GM13976 (cell line): ENCODE results near the gene CDH23.

Experiments
- DNase-seq: peaks from one replicate; pipeline ENCODE4 v3.0.0; 2012; ENCODE audit warnings: low spot score
- in situ Hi-C: fragments of 300-500 bp; cut with MboI; formaldehyde crosslinking; loops from one replicate; pipeline ENCODE4 v1.12.0; 2022; ENCODE audit warnings: low sequenced_read_pairs, mixed read lengths, inconsistent platforms; ENCODE audit not compliant: unreplicated experiment
- TF ChIP-seq, protein P1 (sequence below): IDR thresholded peaks from 2 replicates; pipeline ENCODE4 v1.5.1; 2012; ENCODE audit warnings: borderline replicate concordance, mild to moderate bottlenecking; ENCODE audit not compliant: insufficient read depth; ENCODE audit errors: extremely low read depth, missing control alignments, control extremely low read depth

CDH23 gene

GRCh38 chr10:71737001-71737833 is 340.5 kb downstream of the CDH23 start:
- TF ChIP-seq, protein P1, sequence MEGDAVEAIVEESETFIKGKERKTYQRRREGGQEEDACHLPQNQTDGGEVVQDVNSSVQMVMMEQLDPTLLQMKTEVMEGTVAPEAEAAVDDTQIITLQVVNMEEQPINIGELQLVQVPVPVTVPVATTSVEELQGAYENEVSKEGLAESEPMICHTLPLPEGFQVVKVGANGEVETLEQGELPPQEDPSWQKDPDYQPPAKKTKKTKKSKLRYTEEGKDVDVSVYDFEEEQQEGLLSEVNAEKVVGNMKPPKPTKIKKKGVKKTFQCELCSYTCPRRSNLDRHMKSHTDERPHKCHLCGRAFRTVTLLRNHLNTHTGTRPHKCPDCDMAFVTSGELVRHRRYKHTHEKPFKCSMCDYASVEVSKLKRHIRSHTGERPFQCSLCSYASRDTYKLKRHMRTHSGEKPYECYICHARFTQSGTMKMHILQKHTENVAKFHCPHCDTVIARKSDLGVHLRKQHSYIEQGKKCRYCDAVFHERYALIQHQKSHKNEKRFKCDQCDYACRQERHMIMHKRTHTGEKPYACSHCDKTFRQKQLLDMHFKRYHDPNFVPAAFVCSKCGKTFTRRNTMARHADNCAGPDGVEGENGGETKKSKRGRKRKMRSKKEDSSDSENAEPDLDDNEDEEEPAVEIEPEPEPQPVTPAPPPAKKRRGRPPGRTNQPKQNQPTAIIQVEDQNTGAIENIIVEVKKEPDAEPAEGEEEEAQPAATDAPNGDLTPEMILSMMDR = no peak
- no peak for DNase-seq
- in situ Hi-C loops = no loop called here

GRCh38 chr10:71737834-71738197 is 341.1 kb downstream of the CDH23 start:
- no peak for DNase-seq
- TF ChIP-seq, protein P1 = no peak
- in situ Hi-C loops = no loop called here

DNA sequence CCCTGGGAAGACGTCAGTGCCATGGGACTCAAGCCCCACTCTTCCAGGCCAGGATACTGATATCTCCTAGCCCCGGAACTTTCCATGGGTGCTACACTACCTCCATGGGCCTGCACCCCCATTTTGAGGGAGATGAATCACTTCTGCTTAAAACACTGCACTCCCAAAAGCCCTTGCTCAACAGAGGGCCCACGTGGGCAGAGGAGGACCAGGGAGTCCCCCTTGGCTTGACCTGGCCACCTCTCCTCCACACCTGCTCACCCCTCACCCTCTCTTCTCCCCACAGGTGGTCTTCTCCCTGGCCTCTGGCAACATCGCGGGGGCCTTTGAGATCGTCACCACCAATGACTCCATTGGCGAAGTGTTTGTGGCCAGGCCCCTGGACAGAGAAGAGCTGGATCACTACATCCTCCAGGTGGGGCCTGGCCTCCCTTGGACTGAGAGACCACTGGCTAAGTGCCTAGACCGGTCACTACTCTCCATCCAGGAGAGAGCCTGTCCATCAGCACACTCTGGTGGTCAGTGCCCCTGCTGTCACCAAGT is 342.7 kb downstream of the CDH23 start:
- in situ Hi-C loops = no loop called here
- DNase-seq = no peak
- TF ChIP-seq, protein P1 = no peak

DNA sequence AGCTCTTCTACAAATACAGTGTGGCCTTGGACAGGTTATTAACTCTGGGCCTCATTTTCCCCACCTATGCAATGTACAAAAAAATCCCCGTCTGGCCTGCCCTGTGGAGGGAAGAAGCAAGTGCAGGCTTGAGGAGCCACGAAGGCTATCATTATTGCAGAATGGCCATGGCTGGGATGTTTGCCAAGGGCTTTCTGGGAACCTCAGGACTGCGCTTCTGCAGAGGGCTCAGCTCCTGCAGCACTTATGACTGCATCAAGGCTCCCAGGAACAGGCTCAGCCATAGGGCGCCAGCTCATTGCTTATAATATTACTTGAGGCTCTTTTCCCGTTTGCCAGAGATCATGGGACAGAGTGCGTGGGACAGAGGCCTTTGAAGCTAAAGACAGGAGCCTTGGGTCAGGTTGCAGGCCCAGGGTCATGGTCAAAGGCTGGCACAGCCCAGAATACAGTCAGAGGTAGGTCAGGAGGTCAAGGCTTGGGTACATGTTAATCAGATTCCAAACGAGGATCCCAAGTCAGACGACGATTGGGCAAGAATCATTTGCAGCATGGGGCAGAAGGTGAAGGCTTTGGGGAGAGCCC is 343.4 kb downstream of the CDH23 start:
- DNase-seq = no peak
- TF ChIP-seq, protein P1 = no peak
- in situ Hi-C loops = no loop called here

DNA sequence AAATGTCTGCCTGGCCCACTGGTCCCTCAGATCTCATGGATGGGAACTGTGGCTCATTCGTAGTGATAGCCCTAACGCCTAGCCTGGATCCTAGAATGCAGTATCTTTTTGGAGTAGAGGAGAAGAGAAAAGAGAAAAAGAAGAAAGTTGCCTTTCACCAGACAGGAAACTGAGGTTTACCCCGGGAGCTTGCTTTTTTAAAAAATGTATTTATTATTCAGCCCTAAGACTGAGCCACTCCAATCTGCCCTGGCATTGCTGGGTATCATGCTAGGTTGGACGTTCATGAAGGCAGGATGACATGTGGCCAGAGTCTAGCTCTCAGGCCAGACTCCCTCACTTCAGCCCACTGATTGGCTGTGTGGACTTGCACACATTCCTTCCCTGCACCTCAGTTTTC is 344.3 kb downstream of the CDH23 start:
- TF ChIP-seq, protein P1 = no peak
- in situ Hi-C loops = no loop called here
- DNase-seq = no peak

GRCh38 chr10:71741671-71742070 is 345.0 kb downstream of the CDH23 start:
- TF ChIP-seq, protein P1 = no peak
- DNase-seq = no peak
- in situ Hi-C loops = no loop called here
